Prostate gland (tissue), 2 donors: ENCODE results near the gene CBARP. TPM values are rescaled to one million over a fixed set of nuclear protein-coding genes. Genes with fewer than 3 reads are reported as not detected.

Experiments used
- DNase-seq: peaks from one replicate; pipeline ENCODE4 v3.0.0-alpha.2; 2019; ENCODE audit warnings: low spot score
- H3K27ac ChIP-seq, 2 donors: fragments of 200-600 bp; sonication (generic); 2 replicates each; pipeline ENCODE4 v1.5.1; 2017 to 2019
- H3K27me3 ChIP-seq: fragments of 200-600 bp; sonication (generic); replicated peaks from 2 replicates; pipeline ENCODE4 v1.5.1; 2019; ENCODE audit not compliant: insufficient read depth
- H3K36me3 ChIP-seq, 2 donors: fragments of 200-600 bp; sonication (generic); 1 replicate in 1 of 2; 2 replicates in 1 of 2; pipeline versions ENCODE4 v1.5.1 to v1.8.1; 2017 to 2019
- H3K4me1 ChIP-seq: fragments of 200-600 bp; sonication (generic); replicated peaks from 2 replicates; pipeline ENCODE4 v1.5.1; 2019
- H3K4me3 ChIP-seq, 2 donors: fragments of 200-600 bp; sonication (generic); 2 replicates each; pipeline ENCODE4 v1.5.1; 2017 to 2019
- H3K9me3 ChIP-seq: fragments of 200-600 bp; sonication (generic); 2 replicates; pipeline ENCODE4 v1.5.1; 2017
- POLR2A ChIP-seq: fragments of 450-650 bp; IDR thresholded peaks from one replicate; pipeline ENCODE4 v1.6.1; 2016; ENCODE audit warnings: antibody characterized with exemption, mild to moderate bottlenecking
- POLR2AphosphoS5 ChIP-seq: sonication (generic); formaldehyde crosslinking; IDR thresholded peaks from one replicate; pipeline ENCODE4 v1.6.1; 2017; ENCODE audit warnings: antibody characterized with exemption
- WGBS: methylation state at CpG from one replicate; pipeline ENCODE4 v1.1.5; 2018; 5-methylcytosine and 5-hydroxymethylcytosine counted together
- intact Hi-C: fragments of 100-400 bp; cut with DNase I; formaldehyde crosslinking; loops from one replicate; pipeline ENCODE4 v1.14.2; 2022
- total RNA-seq, 2 donors: library from RNA; depleted of rRNA; stranded (reverse); fragments of >200 nt; gene quantifications; one replicate each; pipeline ENCODE4 v1.1.0, GENCODE V29; 2016
- TF ChIP-seq, protein P1 (sequence below), 4 experiments: fragments of 200-600 bp in 2 of 4; fragments of 450-650 bp in 2 of 4; sonication (generic) in 2 of 4; IDR thresholded peaks; 1 replicate in 3 of 4; 2 replicates in 1 of 4; pipeline ENCODE4 v1.5.1; 2016 to 2019; ENCODE audit warnings: antibody characterized with exemption in 4 of 4, mild to moderate bottlenecking in 2 of 4, moderate library complexity in 2 of 4

CBARP gene
- total RNA-seq, 2 donors from 2014 or later: 0.68 to 4.4 TPM

DNA sequence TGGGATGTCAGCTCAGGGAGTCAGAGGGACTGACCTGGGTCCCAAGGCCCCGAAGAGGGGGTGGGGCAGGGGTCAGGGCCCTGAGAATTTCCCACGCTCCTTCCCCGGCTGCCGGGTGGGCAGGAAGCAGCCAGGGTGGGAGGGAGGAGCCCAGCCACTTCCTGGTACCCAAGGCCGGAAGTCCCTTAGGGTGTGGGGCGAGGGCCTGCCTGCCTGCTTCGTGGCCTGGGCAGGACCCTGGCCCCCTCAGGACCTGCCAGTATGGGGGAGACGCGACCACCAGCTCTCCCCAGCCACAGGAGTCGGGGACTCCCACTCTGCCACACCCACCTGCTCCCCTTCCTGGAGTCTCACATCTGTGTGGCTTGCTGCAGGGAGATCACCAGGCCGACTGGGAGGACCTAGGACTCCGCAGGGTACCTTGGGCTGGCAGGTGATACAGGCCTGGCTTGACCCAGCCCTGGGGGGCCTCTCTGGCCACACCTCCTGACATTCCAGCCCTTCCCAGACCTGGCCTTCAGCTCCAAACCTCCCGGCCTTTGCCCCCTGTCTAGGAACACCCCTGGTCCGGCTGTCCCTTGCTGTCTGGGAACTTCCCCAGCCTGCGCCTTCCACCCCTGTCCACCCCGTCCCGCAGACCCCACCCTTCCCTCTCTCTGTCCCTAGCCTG is 21.5 kb upstream of the CBARP start:
- TF ChIP-seq, protein P1, sequence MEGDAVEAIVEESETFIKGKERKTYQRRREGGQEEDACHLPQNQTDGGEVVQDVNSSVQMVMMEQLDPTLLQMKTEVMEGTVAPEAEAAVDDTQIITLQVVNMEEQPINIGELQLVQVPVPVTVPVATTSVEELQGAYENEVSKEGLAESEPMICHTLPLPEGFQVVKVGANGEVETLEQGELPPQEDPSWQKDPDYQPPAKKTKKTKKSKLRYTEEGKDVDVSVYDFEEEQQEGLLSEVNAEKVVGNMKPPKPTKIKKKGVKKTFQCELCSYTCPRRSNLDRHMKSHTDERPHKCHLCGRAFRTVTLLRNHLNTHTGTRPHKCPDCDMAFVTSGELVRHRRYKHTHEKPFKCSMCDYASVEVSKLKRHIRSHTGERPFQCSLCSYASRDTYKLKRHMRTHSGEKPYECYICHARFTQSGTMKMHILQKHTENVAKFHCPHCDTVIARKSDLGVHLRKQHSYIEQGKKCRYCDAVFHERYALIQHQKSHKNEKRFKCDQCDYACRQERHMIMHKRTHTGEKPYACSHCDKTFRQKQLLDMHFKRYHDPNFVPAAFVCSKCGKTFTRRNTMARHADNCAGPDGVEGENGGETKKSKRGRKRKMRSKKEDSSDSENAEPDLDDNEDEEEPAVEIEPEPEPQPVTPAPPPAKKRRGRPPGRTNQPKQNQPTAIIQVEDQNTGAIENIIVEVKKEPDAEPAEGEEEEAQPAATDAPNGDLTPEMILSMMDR (IDR thresholded peaks at IDR 0.05): no peak
- peak; percentile 55 for TF ChIP-seq POLR2AphosphoS5
- peak; percentile 46 for TF ChIP-seq POLR2A
- Histone ChIP-seq H3K27me3 (no peaks in the 10 kb centered on the region), H3K4me3 (peak overlapping the region in 1 of 2 donors; percentile 10), H3K4me1 (peaks cover 51% of the 10 kb centered on the region), H3K9me3 (no peaks in the 10 kb centered on the region), H3K27ac (peak overlapping the region; percentile 89 to 100), H3K36me3 (peaks cover 13 to 26% of the 10 kb centered on the region in 2 donors)
- intact Hi-C loops: no loop called here
- peak; percentile 62 for DNase-seq
- 24% methylated on average over 17 of the region's 17 CpGs for WGBS

DNA sequence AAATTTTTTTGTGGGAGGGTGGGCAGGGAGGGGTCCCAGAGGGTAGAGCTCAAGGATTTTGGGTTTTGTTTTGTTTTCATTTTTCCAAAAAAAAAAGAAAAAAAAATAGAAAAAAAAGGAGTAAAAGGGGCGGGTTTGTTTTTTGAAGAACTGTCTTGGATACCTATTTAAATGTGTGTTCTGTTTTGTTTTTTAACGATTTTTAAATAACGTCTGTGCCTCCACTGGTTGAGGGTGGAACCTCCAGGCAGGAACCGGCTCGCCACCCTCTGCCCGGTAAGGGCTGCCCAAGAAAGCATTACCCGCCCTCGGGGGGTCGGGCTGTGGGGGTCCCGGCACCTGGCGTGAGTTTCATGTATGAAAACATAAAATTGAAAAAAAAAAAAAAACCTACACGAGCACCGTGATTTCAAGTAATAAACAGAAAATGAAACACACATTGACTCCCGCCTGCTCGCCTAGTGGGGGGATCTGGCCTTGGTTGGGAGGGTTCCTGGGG is 21.0 kb upstream of the CBARP start:
- peak overlapping the region; percentile 89 to 100 for H3K27ac ChIP-seq
- H3K4me1 ChIP-seq: peaks cover 56% of the 10 kb centered on the region
- no peaks in the 10 kb centered on the region for H3K9me3 ChIP-seq
- no peak for DNase-seq
- H3K27me3 ChIP-seq: no peaks in the 10 kb centered on the region
- 14% methylated on average over 15 of the region's 15 CpGs for WGBS
- peak overlapping the region in 1 of 2 donors; percentile 10 for H3K4me3 ChIP-seq
- TF ChIP-seq POLR2A (no peak), POLR2AphosphoS5 (no peak)
- TF ChIP-seq, protein P1 (IDR thresholded peaks at IDR 0.05): no peak
- peaks cover 16 to 31% of the 10 kb centered on the region in 2 donors for H3K36me3 ChIP-seq
- intact Hi-C loops: no loop called here

DNA sequence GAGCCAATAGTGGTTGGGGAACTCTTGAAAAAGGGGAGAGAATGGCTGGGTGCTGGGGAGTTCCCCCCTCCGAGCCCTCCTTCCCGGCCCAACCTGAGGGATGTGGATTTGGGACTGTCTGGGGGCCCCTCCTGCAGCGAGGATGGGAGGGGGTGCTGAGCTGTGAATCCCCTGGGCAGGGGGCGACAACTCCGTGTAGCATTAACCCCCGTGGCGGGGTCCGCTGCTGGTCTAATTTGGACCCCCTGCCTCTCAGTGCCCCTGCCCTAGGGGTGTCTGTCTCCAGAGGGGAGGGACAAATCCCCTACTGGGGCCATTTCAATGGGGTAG is 20.3 kb upstream of the CBARP start:
- DNase-seq: no peak
- TF ChIP-seq POLR2AphosphoS5: no peak
- TF ChIP-seq, protein P1 (IDR thresholded peaks at IDR 0.05): no peak
- no peak for TF ChIP-seq POLR2A
- Histone ChIP-seq H3K27ac (peak overlapping the region; percentile 89 to 100), H3K27me3 (no peaks in the 10 kb centered on the region), H3K9me3 (no peaks in the 10 kb centered on the region), H3K4me1 (peaks cover 61% of the 10 kb centered on the region), H3K36me3 (peaks cover 16 to 31% of the 10 kb centered on the region in 2 donors), H3K4me3 (no peak overlapping the region)
- 49% methylated on average over 8 of the region's 8 CpGs for WGBS
- intact Hi-C loops: no loop called here

- TF ChIP-seq POLR2AphosphoS5 (no peak), POLR2A (no peak)
- TF ChIP-seq, protein P1 (IDR thresholded peaks at IDR 0.05): no peak
- no peak for DNase-seq
- Histone ChIP-seq H3K9me3 (no peaks in the 10 kb centered on the region), H3K27ac (peak overlapping the region; percentile 89 to 100), H3K4me1 (peaks cover 59% of the 10 kb centered on the region), H3K4me3 (no peak overlapping the region), H3K36me3 (peaks cover 16 to 31% of the 10 kb centered on the region in 2 donors), H3K27me3 (no peaks in the 10 kb centered on the region)
- intact Hi-C loops: no loop called here
- WGBS: 48% methylated on average over 23 of the region's 23 CpGs
These were observed 19.8 kb upstream of the CBARP start for GRCh38 chr19:1257475-1258162.
